T-cell (primary cell): ENCODE data around the gene SURF4. TPM values are rescaled to one million over a fixed set of nuclear protein-coding genes. Genes with fewer than 3 reads are reported as not detected.
A peak's percentile ranks its signal among the peaks of the same experiment; 100 is the strongest.

ENCODE experiments used
- ATAC-seq, 4 experiments: fragments of 200-7000 bp in 3 of 4; fragments of 150-1000 bp in 1 of 4; cut with Tn5 transposase; replicated peaks in 1 of 4; 1 replicate in 3 of 4; 2 replicates in 1 of 4; pipeline ENCODE4 v1.10.0; 2021; ENCODE audit warnings: moderate library complexity in 3 of 4, mild to moderate bottlenecking in 2 of 4, moderate number of reproducible peaks in 1 of 4
- CTCF ChIA-PET, 2 donors: fragments of 300-600 bp; sonication (Branson Sonifier 250); formaldehyde crosslinking; loops; one replicate each; lab custom pipeline; 2022; ENCODE audit warnings: antibody characterized with exemption in 2 of 2; lab: Charles Lee
- POLR2A ChIA-PET, 2 donors: fragments of 300-600 bp; sonication (Branson Sonifier 250); formaldehyde crosslinking; loops; one replicate each; lab custom pipeline; 2022; ENCODE audit warnings: antibody characterized with exemption in 2 of 2; lab: Charles Lee
- DNase-seq, 35 experiments: peaks; one replicate each; pipeline versions ENCODE4 v3.0.0 to v3.0.0-alpha.2; 2013 to 2023
- H3K27ac ChIP-seq: one replicate; pipeline ENCODE4 v1.5.1; 2013; ENCODE audit warnings: low read length
- H3K27me3 ChIP-seq, 2 experiments: replicated peaks in 1 of 2; 1 replicate in 1 of 2; 2 replicates in 1 of 2; pipeline versions ENCODE4 v1.6.1 to v1.7.0; 2013; ENCODE audit warnings: low read length in 1 of 2, mixed read lengths in 1 of 2; ENCODE audit not compliant: control insufficient read depth in 2 of 2, insufficient read depth in 2 of 2; ENCODE audit errors: extremely low read depth in 1 of 2
- H3K36me3 ChIP-seq, 2 donors: 1 replicate in 1 of 2; 2 replicates in 1 of 2; pipeline versions ENCODE4 v1.6.1 to v1.7.0; 2013; ENCODE audit warnings: low read length in 1 of 2; ENCODE audit not compliant: control insufficient read depth in 2 of 2, insufficient read depth in 1 of 2; ENCODE audit errors: extremely low read depth in 1 of 2
- H3K4me1 ChIP-seq, 2 experiments: 1 replicate in 1 of 2; 2 replicates in 1 of 2; pipeline versions ENCODE4 v1.6.1 to v1.7.0; 2013; ENCODE audit warnings: low read length in 2 of 2, mixed read lengths in 1 of 2; ENCODE audit not compliant: insufficient read depth in 2 of 2, control insufficient read depth in 1 of 2; ENCODE audit errors: extremely low read depth in 1 of 2
- H3K4me3 ChIP-seq, 2 donors: 1 replicate in 1 of 2; 2 replicates in 1 of 2; pipeline versions ENCODE4 v1.5.1 to v1.7.0; 2013; ENCODE audit warnings: mild to moderate bottlenecking in 2 of 2, low read length in 1 of 2, moderate library complexity in 1 of 2; ENCODE audit not compliant: control insufficient read depth in 1 of 2; ENCODE audit errors: extremely low read depth in 1 of 2
- H3K9me3 ChIP-seq: 2 replicates; pipeline ENCODE4 v1.7.0; 2013
- H3K27ac Mint-ChIP-seq, 2 donors: one replicate each; pipeline ENCODE4 v1.8.0; 2020 to 2021; ENCODE audit warnings: mild to moderate bottlenecking in 2 of 2, mixed read lengths in 2 of 2
- H3K27me3 Mint-ChIP-seq, 2 donors: one replicate each; pipeline ENCODE4 v1.8.0; 2021 to 2022; ENCODE audit warnings: mixed read lengths in 2 of 2
- H3K36me3 Mint-ChIP-seq: one replicate; pipeline ENCODE4 v1.8.0; 2021; ENCODE audit warnings: mixed read lengths
- H3K4me1 Mint-ChIP-seq, 3 donors: one replicate each; pipeline ENCODE4 v1.8.0; 2020 to 2022; ENCODE audit warnings: mixed read lengths in 3 of 3, mild to moderate bottlenecking in 1 of 3
- H3K4me3 Mint-ChIP-seq, 3 donors: one replicate each; pipeline ENCODE4 v1.8.0; 2020 to 2022; ENCODE audit warnings: mild to moderate bottlenecking in 3 of 3, mixed read lengths in 3 of 3, moderate library complexity in 3 of 3
- H3K9me3 Mint-ChIP-seq, 3 donors: one replicate each; pipeline ENCODE4 v1.8.0; 2020 to 2022; ENCODE audit warnings: mixed read lengths in 3 of 3
- WGBS: methylation state at CpG from one replicate; pipeline ENCODE4 v1.1.5; 2013; ENCODE audit warnings: missing lambda C conversion rate; ENCODE audit not compliant: insufficient coverage; 5-methylcytosine and 5-hydroxymethylcytosine counted together
- total RNA-seq, 35 experiments: library from RNA in 6 of 35; stranded (reverse) in 6 of 35; fragments of 120-200 nt in 1 of 35; gene quantifications; one replicate each; pipeline versions ENCODE4 v1.2.1 to v1.2.4 and lab custom pipeline; 2013 to 2026

SURF4 gene
- total RNA-seq, 5 donors from 2014 or later (not counting 1 experiment from before 2014, with no cell fraction given), result 73.5 to 114 (median 107) TPM

DNA sequence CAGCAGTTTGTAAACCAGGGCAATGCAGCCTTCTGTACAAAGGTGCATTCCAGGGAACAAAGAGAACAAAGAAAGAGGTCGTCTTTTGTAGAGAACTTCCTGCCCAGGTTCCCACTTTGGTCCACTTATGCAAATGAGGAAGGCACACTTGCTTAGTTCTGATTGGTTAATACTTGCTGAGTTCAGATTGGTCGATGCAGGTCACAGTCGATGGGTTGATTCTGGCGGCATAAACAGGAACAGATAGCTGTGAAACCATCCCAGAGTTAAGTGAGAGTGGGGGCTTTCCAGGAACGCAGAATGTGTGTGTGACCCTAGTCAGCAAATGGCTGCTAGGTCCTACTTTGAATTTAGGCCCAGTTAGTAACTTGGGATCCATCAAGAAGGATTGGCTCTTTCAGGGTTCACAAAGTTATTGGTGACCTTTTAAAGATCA lies 44.5 kb upstream of the SURF4 start:
- peak in 3 of 35 experiments; percentile 5 to 52 (median 15) for DNase-seq
- Histone ChIP-seq H3K27ac (no peak overlapping the region), H3K4me3 (no peak overlapping the region), H3K4me1 (peaks cover 5 to 36% of the 10 kb centered on the region in 2 experiments), H3K36me3 (peaks cover 0 to 7% of the 10 kb centered on the region in 2 donors), H3K9me3 (no peaks in the 10 kb centered on the region), H3K27me3 (peaks cover 0 to 17% of the 10 kb centered on the region in 2 experiments)
- H3K4me1 Mint-ChIP-seq, result peaks cover 35 to 43% (median 40%) of the 10 kb centered on the region in 3 donors
- H3K27ac Mint-ChIP-seq, result peak overlapping the region in 1 of 2 donors; percentile 69
- no peaks in the 10 kb centered on the region for H3K36me3 Mint-ChIP-seq
- POLR2A ChIA-PET, result interaction anchor here in 1 of 2 donors (0.7 kb wide), 1 partner anchor 827 kb away, joined by 4 read pairs; no protein-coding TSS in a partner anchor
- CTCF ChIA-PET, result no interaction called here
- 34% methylated on average over 5 of the region's 5 CpGs for WGBS
- no peak overlapping the region for H3K4me3 Mint-ChIP-seq
- ATAC-seq, result no peak
- H3K27me3 Mint-ChIP-seq, result peaks cover 2 to 8% of the 10 kb centered on the region in 2 donors
- H3K9me3 Mint-ChIP-seq, result no peaks in the 10 kb centered on the region

DNA sequence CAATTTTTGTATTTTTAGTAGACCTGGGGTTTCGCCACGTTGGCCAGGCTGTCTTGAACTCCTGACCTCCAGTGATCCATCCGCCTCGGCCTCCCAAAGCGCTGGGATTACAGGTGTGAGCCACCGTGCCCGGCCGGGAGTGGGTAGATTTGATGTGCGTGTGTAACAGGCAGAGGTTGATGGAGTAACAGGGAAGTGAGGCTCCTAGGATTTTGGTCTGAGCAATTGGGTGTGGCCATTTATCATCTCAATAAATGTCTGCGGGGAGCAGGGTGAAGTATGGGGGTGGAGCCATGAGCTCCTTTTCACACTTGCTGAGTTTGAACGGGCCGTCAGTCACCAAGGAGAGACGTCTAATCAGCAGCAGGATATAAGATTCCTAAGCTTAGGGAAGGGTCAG lies 43.1 kb upstream of the SURF4 start:
- POLR2A ChIA-PET, result no interaction called here
- H3K27ac ChIP-seq, result no peak overlapping the region
- peaks cover 0 to 21% of the 10 kb centered on the region in 2 donors for H3K36me3 ChIP-seq
- peaks cover 0 to 6% of the 10 kb centered on the region in 2 experiments for H3K27me3 ChIP-seq
- no peaks in the 10 kb centered on the region for H3K9me3 Mint-ChIP-seq
- no peak for DNase-seq
- H3K4me3 Mint-ChIP-seq, result peak overlapping the region; percentile 87 to 90 (median 89)
- H3K27ac Mint-ChIP-seq, result peak overlapping the region; percentile 67 to 89
- no peak overlapping the region for H3K4me3 ChIP-seq
- ATAC-seq, result no peak
- 97% methylated on average over 8 of the region's 13 CpGs for WGBS
- CTCF ChIA-PET, result no interaction called here
- peaks cover 47 to 55% (median 51%) of the 10 kb centered on the region in 3 donors for H3K4me1 Mint-ChIP-seq
- no peaks in the 10 kb centered on the region for H3K9me3 ChIP-seq
- peaks cover 11% of the 10 kb centered on the region for H3K36me3 Mint-ChIP-seq
- peaks cover 5 to 48% of the 10 kb centered on the region in 2 experiments for H3K4me1 ChIP-seq
- H3K27me3 Mint-ChIP-seq, result no peaks in the 10 kb centered on the region

DNA sequence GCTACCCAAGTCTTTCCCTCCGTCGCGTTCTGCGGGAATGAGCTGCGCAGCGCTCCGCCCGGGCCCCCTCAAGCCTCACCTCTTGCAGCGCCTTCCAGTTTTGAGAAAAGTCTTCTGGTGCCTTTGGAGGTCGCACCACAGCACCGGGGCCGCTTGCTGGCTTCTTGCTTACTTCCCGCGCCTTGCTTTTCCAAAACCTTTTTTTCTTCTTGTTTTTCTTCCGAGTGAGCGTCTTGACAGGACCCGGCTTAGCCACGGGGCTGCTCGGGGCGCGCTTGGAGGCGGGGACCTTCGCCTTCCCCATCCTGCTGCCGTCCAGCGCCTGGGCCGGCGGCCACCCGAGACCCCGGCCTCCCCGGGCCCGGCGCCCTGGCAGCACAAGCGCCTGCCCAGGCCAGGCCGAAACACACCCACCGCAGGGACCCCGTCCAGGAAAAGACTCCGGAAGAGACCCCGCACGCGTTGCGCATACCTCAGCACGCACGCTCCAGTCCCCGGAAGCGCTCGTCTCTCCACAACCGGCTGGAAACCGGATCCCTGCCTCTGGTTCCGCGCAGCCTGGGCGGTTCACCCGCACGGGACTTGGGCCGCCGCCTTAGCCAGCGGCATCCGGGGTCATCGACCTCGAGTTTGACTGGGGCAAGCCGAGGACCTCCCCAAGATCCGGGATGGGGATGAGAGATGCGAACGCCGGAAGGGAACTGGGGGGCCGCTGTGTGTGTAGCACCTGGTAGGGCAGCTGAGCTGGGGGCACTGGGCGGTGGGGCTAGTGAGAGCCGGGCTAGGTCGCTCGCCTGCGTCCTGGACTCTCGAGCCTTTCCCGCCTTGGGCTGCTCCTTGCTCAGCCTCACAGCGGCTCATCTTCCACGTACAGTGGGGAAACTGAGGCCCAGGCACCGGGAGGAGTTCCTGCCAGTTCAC lies 41.9 kb upstream of the SURF4 start, which contains the start of gene REXO4:
TSS of gene REXO4 (minus strand) at position 470 of the 921 bp plus-strand sequence. CDS start at position 304, 166 bp downstream.
- under 1% methylated on average over 74 of the region's 75 CpGs for WGBS
- H3K36me3 ChIP-seq, result peaks cover 3 to 32% of the 10 kb centered on the region in 2 donors
- peaks cover 5 to 49% of the 10 kb centered on the region in 2 experiments for H3K4me1 ChIP-seq
- no peaks in the 10 kb centered on the region for H3K9me3 ChIP-seq
- POLR2A ChIA-PET, result no interaction called here
- H3K27ac Mint-ChIP-seq, result peak within 1 kb of the TSS; percentile 89
- H3K27me3 ChIP-seq, result no peaks in the 10 kb centered on the region
- H3K36me3 Mint-ChIP-seq, result peaks cover 15% of the 10 kb centered on the region
- H3K4me3 ChIP-seq, result peak within 1 kb of the TSS; percentile 64 to 91
- H3K4me1 Mint-ChIP-seq, result peaks cover 50 to 59% (median 58%) of the 10 kb centered on the region in 3 donors
- no peaks in the 10 kb centered on the region for H3K27me3 Mint-ChIP-seq
- ATAC-seq (peak; percentile 89 to 90 (median 90)), DNase-seq (peak; percentile 68 to 90 (median 77))
- no peaks in the 10 kb centered on the region for H3K9me3 Mint-ChIP-seq
- peak within 1 kb of the TSS; percentile 87 to 90 (median 89) for H3K4me3 Mint-ChIP-seq
- peak within 1 kb of the TSS; percentile 89 for H3K27ac ChIP-seq
- CTCF ChIA-PET, result interaction anchor here in 1 of 2 donors (1.1 kb wide), 1 partner anchor 46 kb away, joined by 4 read pairs; no protein-coding TSS in a partner anchor

DNA sequence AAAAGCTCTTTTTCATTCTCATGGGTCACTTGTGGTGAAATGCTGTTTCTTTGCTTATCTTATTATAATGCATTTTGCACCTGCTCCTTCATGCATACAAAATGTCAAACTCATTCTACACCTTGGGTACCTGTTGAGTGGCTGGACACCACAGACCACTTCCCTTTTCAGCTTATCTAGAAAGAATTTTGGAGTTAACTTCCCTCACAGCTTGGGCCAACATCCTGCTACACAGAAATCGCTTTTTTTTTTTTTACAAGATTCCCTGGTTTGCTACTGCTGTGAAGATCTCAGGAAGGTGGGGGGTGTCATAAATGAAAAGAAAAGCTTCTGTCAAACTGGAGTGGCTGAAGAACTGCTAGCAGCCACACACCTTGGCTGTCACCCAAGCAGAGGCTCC lies 39.3 kb upstream of the SURF4 start:
- DNase-seq (no peak), ATAC-seq (no peak)
- ChIA-PET CTCF (interaction anchor here in 1 of 2 donors (0.7 kb wide), 1 partner anchor 11 kb away, joined by 3 read pairs; no protein-coding TSS in a partner anchor), POLR2A (no interaction called here)
- H3K36me3 Mint-ChIP-seq, result peaks cover 30% of the 10 kb centered on the region
- peak overlapping the region in 2 of 3 donors; percentile 87 to 89 for H3K4me3 Mint-ChIP-seq
- Histone ChIP-seq H3K27me3 (no peaks in the 10 kb centered on the region), H3K27ac (no peak overlapping the region), H3K4me1 (peaks cover 5 to 41% of the 10 kb centered on the region in 2 experiments), H3K4me3 (no peak overlapping the region), H3K9me3 (no peaks in the 10 kb centered on the region), H3K36me3 (peaks cover 12 to 55% of the 10 kb centered on the region in 2 donors)
- no CpG with 5 or more reads among the region's 1 CpG for WGBS
- no peaks in the 10 kb centered on the region for H3K27me3 Mint-ChIP-seq
- no peaks in the 10 kb centered on the region for H3K9me3 Mint-ChIP-seq
- peak overlapping the region in 1 of 2 donors; percentile 36 for H3K27ac Mint-ChIP-seq
- peaks cover 46 to 62% (median 48%) of the 10 kb centered on the region in 3 donors for H3K4me1 Mint-ChIP-seq

DNA sequence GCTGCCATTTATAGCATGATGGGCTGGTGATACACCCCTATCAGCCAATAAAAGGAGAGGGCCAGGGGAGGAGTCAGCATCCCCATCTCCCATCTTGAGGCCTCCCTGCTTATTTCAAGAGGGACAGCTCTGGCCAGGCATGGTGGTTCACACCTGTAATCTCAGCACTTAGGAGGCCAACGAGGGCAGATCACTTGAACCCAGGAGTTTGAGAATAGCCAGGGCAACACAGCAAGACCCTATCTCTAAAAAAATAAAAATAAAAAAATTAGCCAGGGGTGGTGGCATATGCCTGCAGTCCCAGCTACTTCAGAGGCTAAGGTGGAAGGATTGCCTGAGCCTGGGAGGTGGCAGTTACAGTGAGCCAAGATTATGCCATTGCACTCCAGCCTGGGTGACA lies 32.2 kb upstream of the SURF4 start:
- H3K9me3 Mint-ChIP-seq, result no peaks in the 10 kb centered on the region
- no peak overlapping the region for H3K27ac Mint-ChIP-seq
- ChIA-PET CTCF (interaction anchor here in 1 of 2 donors (0.7 kb wide), 1 partner anchor 77 kb away, joined by 5 read pairs; no protein-coding TSS in a partner anchor), POLR2A (no interaction called here)
- Histone ChIP-seq H3K4me3 (no peak overlapping the region), H3K4me1 (peaks cover 0 to 17% of the 10 kb centered on the region in 2 experiments), H3K9me3 (no peaks in the 10 kb centered on the region), H3K27ac (no peak overlapping the region), H3K36me3 (peaks cover 27 to 75% of the 10 kb centered on the region in 2 donors), H3K27me3 (no peaks in the 10 kb centered on the region)
- H3K4me3 Mint-ChIP-seq, result no peak overlapping the region
- H3K4me1 Mint-ChIP-seq, result peaks cover 4 to 12% (median 10%) of the 10 kb centered on the region in 3 donors
- DNase-seq (no peak), ATAC-seq (no peak)
- WGBS, result no CpG with 5 or more reads among the region's 1 CpG
- peaks cover 35% of the 10 kb centered on the region for H3K36me3 Mint-ChIP-seq
- no peaks in the 10 kb centered on the region for H3K27me3 Mint-ChIP-seq
